ENCODE measurements around the gene MAD1L1.
"Not testable (repeated sequence)": the region's sequence is repeated elsewhere in the genome, so short reads cannot be mapped to it uniquely, and the experiment has no call there.

MAD1L1 gene

DNA sequence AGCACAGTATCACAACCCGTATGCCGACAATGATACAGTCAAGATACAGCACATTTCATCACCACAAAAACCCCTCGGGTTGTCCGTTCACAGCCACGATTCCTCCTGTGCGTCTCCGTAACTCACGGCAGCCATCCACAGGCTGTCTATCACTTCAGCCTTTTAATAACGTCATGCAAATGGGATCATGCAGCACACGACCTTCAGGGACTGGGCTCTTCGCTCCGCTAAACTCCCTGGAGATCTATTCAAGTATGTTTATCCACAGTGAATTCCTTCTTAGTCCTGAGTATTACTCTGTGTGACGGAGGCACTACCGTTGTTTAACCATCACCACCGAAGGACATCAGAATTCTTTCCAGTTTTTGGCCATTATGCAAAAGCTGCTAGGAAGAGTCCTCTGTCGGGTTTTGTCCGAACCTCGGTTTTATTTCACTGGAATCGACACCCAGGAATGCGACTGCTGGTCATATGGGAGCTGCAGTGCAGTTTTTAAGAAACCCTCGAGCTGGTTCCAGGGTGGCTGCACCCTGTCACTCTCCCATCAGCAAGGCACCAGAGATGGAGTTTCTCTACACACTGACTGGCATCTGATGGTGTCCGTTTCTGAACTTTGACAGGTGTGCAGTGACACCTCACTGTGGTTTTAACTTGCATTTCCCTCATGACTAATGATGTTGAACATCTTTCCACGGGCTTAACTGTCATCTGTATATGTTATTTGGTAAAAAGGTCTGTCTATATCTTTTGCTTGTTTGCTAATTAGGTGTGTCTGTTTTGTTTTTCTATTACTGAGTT, 193.6 kb downstream of the MAD1L1 start:
- DNase-seq: peak; percentile 23

- peak; percentile 21 for DNase-seq
These were observed 194.8 kb downstream of the MAD1L1 start for GRCh38 chr7:2037808-2038522.

- no peak for DNase-seq
These were observed 195.4 kb downstream of the MAD1L1 start for GRCh38 chr7:2037301-2037807.

- no peak for DNase-seq
These were observed 196.0 kb downstream of the MAD1L1 start for GRCh38 chr7:2036786-2037185.

DNA sequence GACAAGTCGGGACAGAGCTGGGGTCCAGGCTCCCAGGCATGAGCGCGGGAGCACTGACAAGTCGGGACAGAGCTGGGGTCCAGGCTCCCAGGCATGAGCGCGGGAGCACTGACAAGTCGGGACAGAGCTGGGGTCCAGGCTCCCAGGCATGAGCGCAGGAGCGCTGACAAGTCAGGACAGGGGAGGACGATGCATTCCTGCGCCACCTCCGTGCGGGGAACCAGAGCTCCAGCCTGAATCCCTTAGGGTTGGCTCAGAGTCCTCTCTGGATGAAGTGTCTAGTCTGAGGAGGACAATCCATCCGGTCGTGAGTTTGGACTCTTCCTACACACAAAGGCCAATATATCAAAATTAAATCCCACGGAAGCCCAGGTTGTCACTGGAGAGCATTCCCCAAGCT, 196.5 kb downstream of the MAD1L1 start:
- DNase-seq: not testable (repeated sequence)

DNA sequence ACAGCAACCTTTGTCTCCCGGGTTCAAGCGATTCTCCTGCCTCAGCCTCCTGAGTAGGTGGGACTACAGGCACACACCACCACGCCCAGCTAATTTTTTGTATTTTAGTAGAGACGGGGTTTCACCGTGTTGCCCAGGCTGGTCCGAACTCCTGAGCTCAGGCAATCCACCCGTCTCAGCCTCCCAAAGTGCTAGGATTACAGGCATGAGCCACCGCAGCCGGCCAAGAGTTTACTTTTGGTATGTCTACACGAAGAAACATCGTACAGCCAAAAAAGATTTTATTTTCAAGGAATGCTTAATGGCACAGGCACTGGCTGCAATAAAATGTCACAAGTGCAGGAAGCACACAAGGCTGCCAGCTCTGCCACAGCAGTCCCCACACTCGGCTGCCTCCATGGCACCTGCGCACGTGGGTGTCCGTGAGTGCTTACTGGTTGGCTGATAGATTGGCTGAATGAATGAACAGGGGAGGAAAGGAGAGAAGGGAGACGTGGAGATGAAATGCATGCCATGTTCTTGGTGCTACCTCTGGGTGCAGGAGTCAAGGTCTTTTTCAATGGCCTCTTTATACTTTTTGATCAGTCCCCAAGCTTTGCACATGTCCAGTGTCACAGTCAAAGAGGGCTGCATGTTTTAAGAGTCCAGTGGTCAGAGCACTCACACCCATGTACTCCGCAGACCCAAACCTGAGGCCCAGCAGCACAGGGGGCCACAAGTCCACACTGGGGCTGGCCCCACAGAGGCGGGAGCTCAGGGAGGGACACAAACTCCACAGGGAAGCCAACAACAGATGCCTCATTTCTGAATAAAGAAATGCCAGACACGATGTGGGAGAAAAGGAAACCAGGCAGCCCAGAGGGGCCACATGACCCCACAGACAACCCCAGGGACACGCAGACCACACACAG, 198.2 kb downstream of the MAD1L1 start:
- DNase-seq: no peak

GRCh38 chr7:2033586-2034135, 199.1 kb downstream of the MAD1L1 start:
- DNase-seq: no peak

DNA sequence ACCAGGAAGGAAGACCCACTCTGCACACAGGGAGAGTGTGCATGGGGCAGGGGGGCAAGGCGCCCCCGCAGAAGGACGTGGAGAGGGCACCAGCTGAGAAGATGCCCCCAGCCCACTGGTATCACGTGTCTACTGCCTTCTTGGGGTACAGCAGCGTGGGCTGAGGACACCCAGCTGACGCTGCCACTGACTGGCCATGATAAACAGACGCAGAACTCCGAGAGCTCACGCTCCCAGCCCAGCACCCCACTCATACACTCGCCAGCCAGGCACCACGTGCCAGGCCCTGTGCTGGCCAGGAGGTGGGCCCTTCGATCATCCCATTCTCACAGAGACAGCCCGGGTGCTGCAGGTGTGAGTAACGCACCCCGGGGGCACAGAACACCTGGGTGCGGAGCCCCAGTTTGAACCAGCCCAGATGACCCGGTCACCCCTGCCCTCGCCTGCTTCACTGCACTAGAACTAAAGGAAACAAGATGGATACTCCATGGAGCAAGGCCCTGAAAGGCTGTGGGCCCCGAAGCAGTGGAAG, 199.8 kb downstream of the MAD1L1 start:
- DNase-seq: no peak

- no peak for DNase-seq
These were observed 200.5 kb downstream of the MAD1L1 start for GRCh38 chr7:2032030-2032875.

- no peak for DNase-seq
These were observed 201.3 kb downstream of the MAD1L1 start for GRCh38 chr7:2031451-2031845.

- DNase-seq: no peak
These were observed 202.0 kb downstream of the MAD1L1 start for GRCh38 chr7:2030475-2031450.

GRCh38 chr7:2029936-2030335, 202.8 kb downstream of the MAD1L1 start:
- DNase-seq: no peak

- DNase-seq: no peak
These were observed 203.4 kb downstream of the MAD1L1 start for GRCh38 chr7:2029211-2029905.

- no peak for DNase-seq
These were observed 204.0 kb downstream of the MAD1L1 start for GRCh38 chr7:2028733-2029132.

DNA sequence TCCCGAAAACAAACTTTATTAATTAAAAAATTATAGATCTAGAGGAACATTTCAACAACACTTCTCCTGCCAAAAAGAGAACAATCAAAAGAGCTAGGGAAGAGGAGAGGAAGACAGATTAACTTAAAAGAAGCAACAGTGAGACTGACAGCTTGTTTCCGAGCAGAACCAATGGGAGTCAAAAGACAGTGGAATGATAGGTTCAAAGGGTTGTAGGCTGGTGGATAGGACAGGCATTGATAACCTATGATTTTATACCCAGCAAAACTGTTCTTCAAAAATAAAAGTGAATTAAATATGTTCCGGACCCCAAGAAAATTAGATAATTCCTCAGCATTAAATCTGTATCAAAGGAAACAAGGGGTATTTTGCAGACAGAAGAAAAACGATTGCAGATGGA, 207.6 kb downstream of the MAD1L1 start:
- DNase-seq: no peak

DNA sequence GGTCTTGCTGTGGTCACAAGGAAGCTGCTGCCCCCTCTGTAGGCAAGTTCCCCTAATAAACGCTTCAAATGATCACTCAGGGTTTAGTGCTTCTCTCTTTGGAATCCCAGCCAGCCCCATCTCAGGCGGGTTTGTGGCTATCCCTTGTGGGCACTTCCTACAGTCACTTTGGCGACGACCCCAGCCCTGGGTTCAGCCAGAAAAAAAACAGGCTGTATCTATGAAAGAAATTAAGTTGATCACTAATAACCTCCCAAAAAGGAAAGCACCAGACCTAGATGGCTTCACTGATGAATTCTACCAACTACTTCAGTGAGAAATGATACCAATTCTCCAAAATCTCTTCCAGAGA, 208.2 kb downstream of the MAD1L1 start:
- DNase-seq: no peak

GRCh38 chr7:2023877-2024566, 208.7 kb downstream of the MAD1L1 start:
- no peak for DNase-seq

GRCh38 chr7:2022737-2023250, 210.0 kb downstream of the MAD1L1 start:
- no peak for DNase-seq

DNA sequence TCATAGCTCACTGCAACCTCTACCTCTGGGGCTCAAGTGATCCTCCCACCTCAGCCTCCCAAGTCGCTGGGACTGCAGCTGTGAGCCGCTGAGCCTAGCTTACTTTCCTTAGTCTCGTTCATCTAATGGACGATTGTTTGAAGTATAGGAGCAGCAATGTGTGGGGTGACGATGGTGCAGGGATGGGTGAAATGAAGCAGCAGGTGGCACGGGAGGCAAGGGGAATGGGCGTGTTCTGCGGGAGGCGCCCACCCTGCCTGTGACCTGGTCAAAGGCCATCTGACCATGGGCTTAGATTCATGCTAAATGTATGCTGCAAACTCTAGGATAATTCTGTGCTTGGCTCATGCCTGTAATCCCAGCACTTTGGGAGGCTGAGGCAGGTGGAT, 210.7 kb downstream of the MAD1L1 start:
- no peak for DNase-seq

All from activated CD4-positive, alpha-beta T cell treated with anti-CD3 and anti-CD28 coated beads, Interleukin-2, Interleukin-6, amounts not matched to agents 100 ng/mL and 50 ng/mL, durations not matched to agents 16 hours and 8 hours (primary cell).